NCI-H526 (cell line): ENCODE data around the gene DNAAF8.

Experiments
- DNase-seq, 2 experiments: peaks; one replicate each; lab custom pipeline; 2025; lab: John Stamatoyannopoulos, UW

The DNAAF8 gene

GRCh38 chr16:4695473-4696171, 38.7 kb upstream of the DNAAF8 start:
- no peak for DNase-seq

DNA sequence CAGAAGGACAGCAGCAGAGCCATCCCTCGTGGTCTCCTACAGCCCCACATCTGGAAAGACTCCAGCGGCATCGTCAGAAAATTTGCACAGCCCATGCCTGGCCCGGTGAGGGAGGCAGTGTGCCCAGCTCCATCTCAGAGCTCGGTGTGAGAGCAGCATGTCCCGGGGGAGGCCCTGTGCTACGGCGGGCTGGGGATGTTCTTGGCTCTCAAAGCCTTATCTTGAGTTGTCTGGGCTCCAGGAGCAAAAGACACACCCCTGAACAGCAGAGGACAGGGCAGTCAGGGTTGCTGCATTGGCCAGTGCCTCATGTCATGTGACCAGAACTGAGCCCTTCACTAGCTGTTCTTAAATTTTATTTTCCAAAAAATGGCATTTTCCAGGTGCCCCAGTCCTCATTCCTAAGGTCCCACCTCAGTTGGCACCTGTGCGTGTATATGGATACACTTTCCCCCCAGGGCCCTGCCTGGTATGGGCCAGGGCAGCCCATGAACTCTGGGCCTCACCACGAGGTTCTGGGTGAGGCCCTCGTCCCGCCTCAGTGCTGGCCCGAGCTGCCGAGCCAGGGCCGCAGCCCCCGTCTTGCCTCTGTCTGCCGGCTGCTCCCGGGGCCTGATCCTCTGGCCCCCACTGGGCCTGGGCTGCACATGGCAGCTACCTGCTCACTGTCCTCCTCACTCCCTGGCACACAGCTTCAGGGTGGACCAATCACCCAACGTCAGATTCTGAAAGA, 38.0 kb upstream of the DNAAF8 start:
- DNase-seq, result no peak

DNA sequence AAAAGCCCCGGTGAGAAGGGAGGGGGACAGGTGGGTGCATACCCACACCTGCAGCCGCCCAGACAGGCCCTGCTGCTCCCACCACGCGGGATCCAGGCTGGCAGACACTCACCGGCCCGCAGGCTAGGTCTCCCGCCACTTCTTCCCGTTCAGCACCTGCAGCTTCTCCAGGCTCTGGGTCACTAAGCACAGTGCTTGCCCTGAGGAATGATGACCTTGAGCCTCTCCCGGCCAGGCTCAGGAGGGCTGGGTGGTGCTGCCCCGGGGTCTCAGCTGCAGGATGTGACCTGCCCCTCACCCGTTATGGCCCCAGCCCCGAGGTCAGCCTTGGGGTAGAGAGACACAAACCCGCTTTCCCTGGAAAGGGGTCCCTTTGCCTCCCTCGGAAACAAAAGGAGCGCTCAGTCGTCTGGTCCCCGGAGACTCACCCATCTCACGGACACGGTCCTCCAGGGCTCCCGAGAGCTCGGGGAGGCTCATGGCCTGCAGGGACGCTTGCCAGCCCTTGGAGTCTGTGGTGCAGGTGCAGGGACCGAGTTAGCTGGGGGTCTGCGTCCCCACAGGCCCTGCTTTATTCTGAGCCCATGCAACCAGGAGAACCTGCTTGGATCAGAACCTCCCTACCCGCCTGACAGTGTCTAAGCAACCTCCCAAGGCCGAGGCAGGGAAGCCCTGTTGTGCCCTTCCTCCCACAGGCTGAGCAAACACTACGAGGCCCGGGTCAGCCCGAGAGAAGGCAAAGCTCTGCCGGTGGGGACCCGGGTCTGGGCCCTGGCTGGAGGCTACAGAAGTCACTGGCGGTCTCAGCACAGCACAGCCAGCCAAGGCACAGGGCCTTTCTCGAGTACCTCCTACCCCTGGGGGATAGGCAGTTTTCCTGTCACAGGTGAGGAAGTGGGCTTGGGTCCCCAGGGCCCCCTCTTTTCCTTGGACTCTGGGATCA, 37.2 kb upstream of the DNAAF8 start:
- no peak for DNase-seq

- no peak for DNase-seq
These were observed 36.5 kb upstream of the DNAAF8 start for GRCh38 chr16:4697848-4698291.

GRCh38 chr16:4698321-4699045, 35.9 kb upstream of the DNAAF8 start:
- DNase-seq, result no peak

GRCh38 chr16:4699046-4699556, 35.2 kb upstream of the DNAAF8 start:
- DNase-seq, result no peak

- DNase-seq, result no peak
These were observed 33.8 kb upstream of the DNAAF8 start for GRCh38 chr16:4700380-4700996.

DNA sequence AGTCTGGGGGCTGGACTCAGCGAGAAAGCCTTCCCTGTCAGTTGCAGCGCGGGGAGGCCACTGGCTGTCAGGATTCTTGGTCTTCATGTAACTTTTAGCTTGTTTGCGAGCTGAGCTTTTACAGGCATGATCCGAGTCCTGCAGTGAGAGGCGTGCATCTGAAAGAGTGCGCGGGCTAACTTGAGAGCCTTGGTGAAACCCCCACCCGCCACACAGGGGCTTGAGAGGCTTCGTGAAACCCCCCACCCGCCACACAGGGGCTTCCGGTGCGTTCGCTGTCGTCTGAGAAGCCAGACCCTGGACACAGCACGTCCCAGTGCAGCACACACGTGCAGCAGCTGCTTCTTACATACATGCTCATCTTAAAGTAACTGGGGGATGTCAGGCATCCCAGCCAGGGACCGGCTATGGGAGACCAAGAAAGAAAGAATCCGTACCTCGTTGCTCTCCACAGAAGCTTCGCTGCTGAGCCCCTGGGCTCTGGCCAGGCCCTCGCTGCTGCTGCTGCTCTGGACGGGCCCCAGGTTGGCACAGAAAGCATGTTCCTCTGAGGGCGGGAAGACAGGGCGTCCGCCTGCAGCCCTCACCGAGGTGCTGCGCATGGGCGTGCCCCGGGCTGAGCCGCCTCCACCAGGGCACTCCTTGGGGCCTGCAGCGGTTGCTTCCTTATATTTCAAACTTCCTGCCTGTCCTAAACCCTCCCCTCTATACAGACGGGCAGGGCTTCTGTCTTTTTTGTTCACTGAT, 33.2 kb upstream of the DNAAF8 start:
- no peak for DNase-seq

GRCh38 chr16:4701791-4702465, 32.4 kb upstream of the DNAAF8 start:
- no peak for DNase-seq

DNA sequence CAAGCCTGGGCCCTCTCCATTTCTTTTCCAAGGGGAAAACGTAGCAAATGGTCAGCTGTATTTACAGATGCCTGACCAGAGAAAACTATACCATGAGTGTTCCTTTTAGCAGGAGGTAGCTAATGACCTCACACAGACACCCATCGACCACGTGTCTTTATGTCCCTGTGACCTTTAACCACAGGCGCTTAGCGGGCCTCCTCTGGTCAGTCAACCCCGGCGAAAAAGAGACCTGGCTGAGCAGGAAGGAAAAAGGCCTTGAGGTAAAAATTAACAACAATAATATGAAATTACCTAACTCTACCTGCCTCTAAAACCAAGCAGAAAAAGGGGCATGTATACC, 31.9 kb upstream of the DNAAF8 start:
- DNase-seq, result no peak

- DNase-seq, result no peak
These were observed 30.4 kb upstream of the DNAAF8 start for GRCh38 chr16:4703906-4704305.

- DNase-seq, result no peak
These were observed 29.8 kb upstream of the DNAAF8 start for GRCh38 chr16:4704491-4704890.

GRCh38 chr16:4704913-4705312, 29.4 kb upstream of the DNAAF8 start:
- no peak for DNase-seq

GRCh38 chr16:4706871-4707270, 27.5 kb upstream of the DNAAF8 start:
- DNase-seq, result no peak

DNA sequence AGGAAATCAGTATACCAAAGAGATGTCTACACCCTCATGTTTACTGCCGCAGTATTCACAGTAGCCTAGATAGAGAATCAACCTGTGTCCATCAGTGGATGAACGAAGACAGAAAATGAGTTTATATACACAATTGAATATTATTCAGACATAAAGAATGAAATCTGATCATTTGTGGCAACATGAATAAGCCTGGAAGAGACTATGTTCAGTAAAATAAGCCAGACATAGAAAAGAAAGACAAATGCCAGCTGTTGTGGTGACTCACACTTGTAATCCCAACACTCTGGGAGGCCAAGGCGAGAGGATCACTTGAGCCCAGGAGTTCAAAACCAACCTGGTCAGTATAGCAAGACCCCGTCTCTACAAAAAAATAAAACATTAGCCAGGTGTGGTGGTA, 24.9 kb upstream of the DNAAF8 start:
- no peak for DNase-seq

DNA sequence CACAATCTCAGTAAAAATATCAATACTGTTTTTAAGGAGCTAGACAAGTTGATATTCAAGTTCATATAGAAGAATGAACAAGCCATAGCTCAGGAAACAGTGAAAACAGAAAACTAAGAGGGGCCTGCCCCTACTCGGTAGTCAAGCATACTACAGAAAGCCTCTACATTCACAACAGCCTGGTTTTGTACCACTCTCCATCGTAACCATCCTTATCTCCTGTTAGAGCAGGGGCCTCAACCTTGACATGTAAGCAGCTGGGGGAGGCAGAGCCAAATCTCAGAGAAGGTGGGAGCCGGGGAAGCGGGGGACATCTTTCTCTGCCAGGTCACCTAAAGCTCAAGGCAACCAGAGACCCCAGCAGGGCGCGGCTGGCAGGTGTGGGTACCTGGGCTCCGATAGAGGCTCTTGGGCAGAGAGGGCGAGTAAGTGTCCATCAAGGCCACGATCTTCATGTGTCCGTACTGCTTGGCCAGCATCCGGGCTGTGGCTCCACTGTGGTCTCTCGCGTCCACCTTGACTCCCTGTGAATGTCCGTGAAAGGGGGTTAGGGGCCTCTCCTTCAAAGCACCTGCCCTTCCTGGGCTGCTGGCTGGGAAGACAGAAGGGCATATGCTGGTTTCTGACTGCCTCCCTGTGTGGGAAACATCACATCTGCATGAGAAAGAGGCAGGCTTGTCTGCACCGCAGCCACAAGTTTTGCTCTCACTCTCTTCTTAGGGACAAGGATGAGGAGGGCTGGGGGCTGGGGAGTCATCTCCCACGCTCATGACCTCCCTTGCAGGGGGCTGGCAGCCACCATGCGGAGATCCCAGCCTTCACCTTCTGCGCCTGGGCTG, 20.5 kb upstream of the DNAAF8 start:
- DNase-seq, result no peak

DNA sequence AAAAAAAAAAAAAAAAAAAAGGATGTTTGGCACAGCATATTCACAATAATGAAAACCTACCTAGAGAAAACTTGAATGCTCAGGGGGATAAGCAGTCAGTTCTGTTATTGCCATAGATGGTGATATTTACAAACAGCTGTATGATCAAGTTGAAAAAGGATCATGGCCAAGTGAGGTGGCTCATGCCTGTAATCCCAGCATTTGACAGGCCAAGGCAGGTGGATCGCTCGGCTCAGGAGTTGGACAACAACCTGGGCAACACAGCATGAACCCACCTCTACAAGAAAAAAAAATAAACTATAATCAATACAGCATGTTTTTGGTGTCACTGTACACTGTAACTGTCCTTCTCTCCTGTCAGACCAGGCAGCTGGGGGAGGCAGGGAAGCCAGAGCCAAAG, 19.3 kb upstream of the DNAAF8 start:
- DNase-seq, result no peak

DNA sequence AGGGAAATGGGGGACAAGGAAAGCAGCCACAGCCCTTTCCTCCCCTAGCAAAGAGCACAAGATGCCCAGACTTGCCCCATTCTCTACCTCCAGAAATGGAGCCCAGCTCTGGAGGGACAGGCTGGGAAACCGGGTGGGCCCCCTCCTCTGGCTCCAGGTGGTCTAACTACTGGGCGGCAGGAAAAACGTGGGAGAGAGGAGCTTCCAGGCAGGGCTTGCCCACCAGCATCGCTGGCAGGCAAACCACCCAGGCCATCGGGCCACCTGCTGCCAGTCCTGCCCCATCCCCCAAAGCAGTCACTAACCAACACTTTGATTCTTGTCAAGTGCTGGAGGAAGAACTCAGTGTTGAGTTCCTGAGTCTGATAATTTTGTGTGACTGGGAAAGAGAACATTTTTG, 15.9 kb upstream of the DNAAF8 start:
- DNase-seq, result no peak
